GM21526 (cell line): Measurements from ENCODE around the gene SMG5.
A peak's percentile ranks its signal among the peaks of the same experiment; 100 is the strongest.

ENCODE experiments used
- ATAC-seq: cut with Tn5 transposase; IDR thresholded peaks from one replicate; pipeline ENCODE4 v1.9.1; 2021; ENCODE audit warnings: moderate library complexity; ENCODE audit not compliant: unreplicated experiment, low FRiP score

The SMG5 gene

DNA sequence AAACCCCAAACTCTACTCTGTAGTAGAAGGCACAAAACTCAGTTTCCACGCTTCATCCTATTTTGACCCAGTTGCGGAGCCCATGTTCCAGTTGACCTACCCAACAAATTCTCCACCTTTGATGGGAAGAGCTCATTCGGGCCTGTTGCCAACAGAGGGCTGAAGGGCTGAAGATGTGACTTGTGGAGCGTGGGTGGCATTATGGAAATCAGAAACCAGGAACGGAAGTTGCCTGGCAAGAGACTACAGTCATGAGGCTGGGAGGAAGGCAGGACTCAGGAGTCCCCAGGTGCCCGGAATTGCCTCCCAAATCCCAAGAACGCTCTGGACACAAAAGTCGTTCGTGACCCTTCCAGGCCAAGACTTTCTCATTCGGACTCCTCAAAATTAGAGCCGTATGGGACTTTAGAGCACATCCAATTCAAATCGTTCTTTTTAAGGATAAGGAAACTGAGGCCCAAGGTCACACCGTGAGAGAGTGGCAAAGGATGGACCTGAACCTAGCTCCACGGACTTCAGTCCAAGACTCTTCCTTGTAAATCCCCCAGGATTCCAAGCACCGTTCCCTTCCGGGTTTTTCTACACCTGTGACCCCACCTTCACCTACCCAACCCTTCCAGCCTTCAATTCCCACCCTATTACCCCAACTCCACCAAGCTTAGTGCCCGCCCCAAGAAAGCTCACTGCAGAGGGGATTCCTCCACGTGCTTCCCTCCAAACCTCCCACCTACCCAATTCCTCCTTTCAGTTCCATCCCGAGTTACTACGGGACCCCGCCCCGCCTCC lies 739 bp downstream of the SMG5 start:
- ATAC-seq, result no peak

- ATAC-seq, result peak; percentile 35
These were observed 1.3 kb downstream of the SMG5 start for GRCh38 chr1:156281281-156281680.

DNA sequence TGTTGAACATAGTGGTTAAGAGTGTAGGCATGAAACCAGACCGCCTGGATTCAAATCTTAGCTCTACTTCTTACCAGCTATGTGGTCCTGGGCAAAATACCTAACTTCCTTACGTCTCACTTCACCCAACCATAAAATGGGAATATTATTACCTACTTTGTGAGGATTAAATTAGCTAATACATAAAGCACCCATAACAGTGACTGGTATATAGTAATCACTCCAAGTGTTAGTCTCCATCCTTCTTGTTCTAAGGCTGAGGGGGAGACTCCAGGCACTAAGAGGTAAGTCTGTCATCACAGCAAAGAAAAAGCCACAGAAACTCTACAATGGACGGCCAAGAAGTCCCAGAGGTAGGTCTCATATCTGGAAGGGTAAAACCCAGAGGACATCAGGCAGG lies 2.8 kb downstream of the SMG5 start:
- ATAC-seq, result no peak

DNA sequence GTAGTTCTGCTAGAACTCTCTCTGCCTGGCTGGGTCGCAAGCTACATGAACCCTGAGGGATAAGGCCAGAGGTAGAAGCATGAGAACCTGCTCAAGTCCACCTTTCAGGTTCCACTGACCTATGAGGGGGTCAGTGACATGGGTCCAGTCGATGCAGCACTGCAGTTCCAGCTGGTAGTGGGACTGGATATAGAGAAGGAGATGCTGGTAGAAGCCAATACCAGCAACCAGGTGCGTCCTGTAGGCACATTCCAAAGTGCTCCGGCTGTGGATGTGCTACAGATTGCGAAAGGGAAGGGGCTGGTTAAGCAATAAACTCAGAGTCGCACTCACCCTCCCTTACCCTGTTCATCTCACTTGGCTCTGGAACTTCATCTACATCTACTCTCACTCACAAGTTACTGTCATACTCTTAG lies 5.7 kb downstream of the SMG5 start:
- ATAC-seq, result no peak

DNA sequence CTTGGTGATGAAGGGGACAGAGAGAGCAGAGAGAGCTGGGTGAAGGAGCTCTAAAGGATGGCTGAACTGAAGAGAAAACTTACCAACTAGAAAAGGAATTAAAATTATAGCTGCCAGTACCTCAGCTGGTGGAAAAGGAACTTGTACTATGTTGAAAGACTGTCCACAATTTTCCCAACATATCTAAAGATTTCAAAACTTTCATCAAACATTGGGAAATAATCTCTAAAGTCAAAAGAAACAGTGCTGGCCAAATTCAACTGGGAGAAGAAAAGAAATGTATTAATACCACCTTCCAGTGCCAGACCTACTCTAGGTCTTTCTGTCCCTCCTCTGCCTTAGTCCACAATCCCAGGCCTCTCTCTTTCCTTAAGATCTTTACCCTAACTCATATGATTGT lies 6.1 kb downstream of the SMG5 start:
- ATAC-seq, result no peak

GRCh38 chr1:156270314-156270713 lies 12.3 kb downstream of the SMG5 start:
- ATAC-seq, result no peak

- no peak for ATAC-seq
These were observed 14.3 kb downstream of the SMG5 start for GRCh38 chr1:156268336-156268735.

DNA sequence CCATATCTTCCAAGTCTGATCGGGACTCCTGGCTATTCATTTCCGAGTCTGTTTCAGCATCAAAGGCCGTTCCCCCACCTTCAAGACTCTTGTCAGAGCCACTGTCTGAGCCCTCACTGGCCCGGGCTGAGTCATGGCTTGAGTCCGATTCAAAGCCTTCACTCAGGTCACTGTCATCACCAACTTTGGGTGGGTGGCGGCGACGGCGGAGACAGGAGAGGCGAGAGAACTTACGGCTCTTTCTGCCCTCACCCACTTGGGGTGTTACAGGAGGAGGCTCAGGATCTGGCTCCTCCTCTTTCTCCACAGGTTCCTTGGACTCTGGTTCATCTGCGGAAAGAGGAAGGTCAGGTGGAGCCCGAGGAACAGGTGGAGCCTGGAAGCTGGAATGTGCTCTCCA lies 16.6 kb downstream of the SMG5 start:
- ATAC-seq, result no peak

GRCh38 chr1:156263288-156263655 lies 19.4 kb downstream of the SMG5 start:
- ATAC-seq, result no peak

- no peak for ATAC-seq
These were observed 20.0 kb downstream of the SMG5 start for GRCh38 chr1:156262461-156263287.

GRCh38 chr1:156260896-156261295 lies 21.7 kb downstream of the SMG5 start:
- no peak for ATAC-seq

DNA sequence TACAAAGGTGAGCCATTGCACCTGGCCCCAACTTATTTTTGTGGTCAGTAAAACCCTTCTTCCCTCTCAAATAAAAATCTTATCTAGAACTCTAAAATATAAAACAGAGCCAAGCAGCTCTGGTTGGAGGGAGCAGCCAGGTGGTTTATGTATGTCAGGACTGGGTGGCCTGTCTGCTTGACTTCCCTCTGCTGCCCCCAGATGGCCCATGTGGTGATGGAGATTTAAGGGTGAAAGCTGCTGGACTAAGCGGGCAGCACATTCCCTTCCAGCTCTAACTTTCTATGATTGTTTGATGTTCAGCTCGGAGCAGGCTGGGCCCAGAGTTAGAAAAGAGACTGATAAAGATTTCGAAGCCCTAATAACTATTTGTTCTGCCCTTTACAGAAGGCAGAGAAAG lies 22.8 kb downstream of the SMG5 start:
- no peak for ATAC-seq

- ATAC-seq, result no peak
These were observed 23.8 kb downstream of the SMG5 start for GRCh38 chr1:156258859-156259258.

- no peak for ATAC-seq
These were observed 24.9 kb downstream of the SMG5 start for GRCh38 chr1:156257711-156258110.

- ATAC-seq, result no peak
These were observed 29.0 kb downstream of the SMG5 start for GRCh38 chr1:156253634-156254033.

GRCh38 chr1:156251527-156251926 lies 31.1 kb downstream of the SMG5 start:
- ATAC-seq, result no peak

GRCh38 chr1:156249593-156249992 lies 33.0 kb downstream of the SMG5 start:
- no peak for ATAC-seq

DNA sequence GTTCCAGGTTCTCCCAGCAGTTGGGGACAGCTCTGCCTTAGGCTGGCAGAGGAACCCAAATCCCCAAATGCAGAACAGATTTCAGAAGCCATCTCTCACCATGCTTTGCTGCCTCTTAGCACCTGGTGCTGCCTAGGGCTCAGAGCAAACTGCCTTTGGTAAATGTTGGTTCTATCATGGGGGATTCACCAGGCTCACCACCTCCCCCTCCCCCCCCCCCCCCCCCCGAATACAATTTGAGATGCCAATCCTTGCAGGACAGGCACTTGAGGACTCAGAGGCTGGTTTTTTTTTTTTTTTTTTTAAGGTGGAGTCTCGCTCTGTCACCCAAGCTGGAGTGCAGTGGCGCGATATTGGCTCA lies 34.3 kb downstream of the SMG5 start:
- no peak for ATAC-seq

DNA sequence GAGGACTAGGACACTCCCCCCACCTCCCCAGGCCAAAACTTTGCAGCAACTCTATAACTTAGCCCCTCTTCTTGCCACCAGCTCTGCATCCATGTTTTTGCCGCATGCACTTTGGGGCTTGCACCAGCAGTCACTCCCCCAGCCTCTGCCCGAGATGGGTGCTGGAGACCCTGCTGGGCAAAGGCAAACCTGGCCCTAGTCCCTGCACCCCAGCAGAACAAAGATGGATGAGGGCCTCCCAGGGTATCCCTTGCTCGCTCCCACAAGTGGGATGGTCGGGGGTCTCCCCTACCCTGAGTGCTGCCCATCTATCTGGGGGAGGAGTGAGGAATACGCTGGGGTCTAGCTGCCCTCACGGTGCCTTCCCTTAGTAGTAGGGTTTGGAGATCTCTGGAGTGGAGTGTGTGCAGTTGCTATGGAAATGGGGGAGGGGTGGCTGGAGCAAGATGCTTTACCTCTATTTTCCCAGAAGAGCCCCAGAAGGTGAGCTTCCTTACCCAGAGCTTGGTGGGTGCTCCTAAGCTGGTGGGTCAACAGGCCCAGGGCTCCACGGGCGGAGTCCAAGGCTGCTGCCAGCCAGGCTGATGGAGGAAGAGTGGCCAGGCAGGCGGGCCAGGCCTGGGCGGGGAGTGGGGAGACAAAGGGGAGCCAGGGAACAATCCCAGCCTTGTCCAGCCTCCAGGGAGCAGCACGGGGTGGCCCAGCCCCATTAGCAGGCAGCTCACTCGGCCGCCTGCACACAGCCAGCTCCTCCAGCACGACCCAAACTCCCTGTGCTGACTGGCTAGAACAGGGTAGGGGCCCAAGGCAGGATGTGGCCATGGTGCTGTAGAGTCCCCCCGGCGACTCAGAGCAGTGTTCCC lies 34.9 kb downstream of the SMG5 start, which contains the start of gene PAQR6:
TSS of gene PAQR6 (minus strand) at position 597 of the 863 bp plus-strand sequence. CDS start 1,325 bp downstream, outside the sequence.
- ATAC-seq, result no peak

- ATAC-seq, result no peak
These were observed 35.7 kb downstream of the SMG5 start for GRCh38 chr1:156246781-156247459.
